ENCODE data around the gene BCDIN3D.
"Not testable (repeated sequence)": the region's sequence is repeated elsewhere in the genome, so short reads cannot be mapped to it uniquely, and the experiment has no call there.

Gene BCDIN3D

DNA sequence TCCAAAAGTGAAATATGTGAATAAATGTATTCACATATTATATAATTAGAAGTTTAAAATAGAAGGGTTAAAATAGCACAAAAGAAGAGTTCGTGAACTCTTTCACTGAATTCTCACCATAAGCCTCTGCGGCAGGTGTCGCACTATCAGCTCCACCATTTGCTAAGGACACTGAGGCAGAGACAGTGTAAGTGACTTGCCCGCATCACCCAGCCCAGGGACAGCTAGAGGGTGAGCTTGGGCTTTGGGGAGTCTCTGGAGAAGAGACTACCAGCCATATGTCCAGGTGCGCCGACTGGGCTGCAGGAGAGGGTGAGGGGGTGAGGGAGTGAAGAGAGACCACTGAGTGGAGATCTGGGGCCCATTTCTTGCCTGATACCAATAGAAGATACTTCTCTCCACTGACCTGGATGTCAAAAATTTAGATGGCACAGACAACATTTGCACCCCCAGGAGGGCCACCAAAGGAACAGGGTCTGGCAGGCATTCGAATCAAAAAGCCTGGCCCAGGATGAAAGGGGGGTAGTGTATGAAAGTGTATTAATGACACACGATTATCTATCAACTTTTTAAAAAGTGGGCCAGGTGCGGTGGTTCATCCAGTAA is 32.3 kb upstream of the BCDIN3D start:
- no peak for DNase-seq

GRCh38 chr12:49874142-49874897 is 31.4 kb upstream of the BCDIN3D start:
- DNase-seq = no peak

GRCh38 chr12:49873361-49873934 is 30.5 kb upstream of the BCDIN3D start:
- no peak for DNase-seq

DNA sequence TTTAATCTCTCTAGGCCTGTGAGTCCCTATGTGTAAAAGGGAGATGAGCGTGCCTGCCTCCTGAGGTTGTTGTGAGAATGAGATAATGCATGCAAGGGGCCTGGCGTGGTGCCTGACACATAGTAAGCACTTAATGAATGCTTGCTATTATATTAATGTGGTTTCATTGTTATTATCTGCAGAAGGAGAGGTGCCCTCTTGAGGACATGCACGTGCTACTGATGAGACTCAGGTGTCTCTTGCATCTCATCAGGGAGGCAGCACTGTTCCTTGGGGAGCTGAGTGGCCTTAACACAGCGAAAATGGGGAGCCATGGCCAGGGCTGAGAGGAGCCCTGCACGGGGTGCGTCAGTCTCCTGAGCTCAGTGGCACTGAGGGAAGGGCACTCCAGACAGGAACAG is 29.9 kb upstream of the BCDIN3D start:
- DNase-seq = no peak

DNA sequence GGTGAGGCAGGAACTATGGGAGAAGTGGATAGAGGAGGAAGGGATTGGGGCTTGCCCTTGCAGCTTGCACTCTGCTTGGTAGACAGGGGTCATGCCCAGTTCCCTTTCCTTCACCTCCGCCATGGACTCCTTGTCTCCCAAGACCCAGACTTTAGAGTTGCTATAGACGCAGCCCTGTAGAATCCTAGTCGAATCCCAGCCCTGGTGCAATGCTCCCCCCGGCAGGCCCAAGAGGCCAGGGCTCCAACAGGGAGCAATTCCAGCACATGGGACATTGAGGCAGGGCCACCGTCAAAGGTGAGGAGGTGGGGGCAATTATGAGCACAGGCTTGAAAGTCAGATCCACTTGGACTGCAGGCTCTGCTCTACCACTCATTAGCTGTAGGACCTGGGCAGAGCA is 29.5 kb upstream of the BCDIN3D start:
- DNase-seq = no peak

DNA sequence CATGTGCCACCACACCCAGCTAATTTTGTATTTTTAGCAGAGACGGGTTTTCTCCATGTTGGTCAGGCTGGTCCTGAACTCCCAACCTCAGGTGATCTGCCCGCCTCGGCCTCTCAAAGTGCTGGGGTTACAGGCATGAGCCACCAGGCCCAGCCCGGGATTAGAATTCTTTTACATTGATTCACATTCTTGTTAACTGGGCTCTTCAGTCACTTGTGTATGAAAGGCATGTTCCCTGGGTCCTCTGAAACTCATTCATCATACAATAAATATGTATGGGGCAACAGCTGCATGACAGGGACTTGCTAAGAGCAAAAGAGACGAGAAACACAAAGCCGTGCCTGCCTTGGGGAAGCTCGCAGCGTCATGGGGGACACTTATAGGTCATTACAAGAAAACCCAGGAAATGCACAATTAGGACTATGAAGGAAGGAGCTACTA is 28.9 kb upstream of the BCDIN3D start:
- DNase-seq = not testable (repeated sequence)

- no peak for DNase-seq
Measured at GRCh38 chr12:49871263-49871561, 28.3 kb upstream of the BCDIN3D start.

- DNase-seq = no peak
Measured at GRCh38 chr12:49870501-49871262, 27.8 kb upstream of the BCDIN3D start.

- DNase-seq = no peak
Measured at GRCh38 chr12:49869816-49870500, 27.1 kb upstream of the BCDIN3D start.

- DNase-seq = peak; percentile 91
Measured at GRCh38 chr12:49868952-49869815, 26.3 kb upstream of the BCDIN3D start.

- DNase-seq = no peak
Measured at GRCh38 chr12:49868449-49868848, 25.5 kb upstream of the BCDIN3D start.

DNA sequence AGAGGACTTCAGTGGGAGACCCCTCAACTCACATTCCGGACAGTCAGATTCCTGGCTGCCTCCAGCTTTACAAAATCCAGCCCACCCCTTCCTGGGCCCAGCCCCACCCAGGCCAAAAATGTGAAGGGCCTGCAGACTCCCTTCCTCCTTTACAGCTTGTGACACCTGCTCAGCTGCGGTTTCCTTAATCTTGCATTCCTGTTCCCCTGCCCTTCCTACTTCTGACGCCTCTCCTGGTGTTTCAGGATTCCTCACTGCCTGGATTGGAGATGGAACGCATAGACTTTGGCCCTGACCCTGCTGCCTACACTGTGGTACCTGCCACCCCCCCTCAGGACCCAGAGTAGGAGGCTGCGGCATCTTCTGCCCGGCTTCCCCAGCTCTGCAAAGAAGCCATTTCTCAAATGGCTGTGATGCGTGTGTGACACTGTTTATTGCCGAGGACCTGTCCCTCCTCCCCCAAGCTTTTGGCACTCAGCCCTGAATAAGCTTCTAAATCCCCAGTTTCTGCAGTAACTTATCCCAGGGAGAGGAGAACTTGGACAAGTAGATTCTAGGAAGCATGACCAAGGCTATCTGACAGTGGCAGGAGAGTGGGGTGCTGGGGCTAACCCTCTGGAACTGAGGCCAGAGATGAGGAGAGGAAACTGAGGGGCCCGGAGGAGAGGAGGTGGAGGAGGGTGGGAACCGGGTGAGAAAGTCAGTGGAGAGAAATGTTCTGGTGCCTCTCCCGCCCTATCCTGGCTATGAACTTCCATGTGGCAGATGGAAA is 24.9 kb upstream of the BCDIN3D start:
- DNase-seq = no peak

DNA sequence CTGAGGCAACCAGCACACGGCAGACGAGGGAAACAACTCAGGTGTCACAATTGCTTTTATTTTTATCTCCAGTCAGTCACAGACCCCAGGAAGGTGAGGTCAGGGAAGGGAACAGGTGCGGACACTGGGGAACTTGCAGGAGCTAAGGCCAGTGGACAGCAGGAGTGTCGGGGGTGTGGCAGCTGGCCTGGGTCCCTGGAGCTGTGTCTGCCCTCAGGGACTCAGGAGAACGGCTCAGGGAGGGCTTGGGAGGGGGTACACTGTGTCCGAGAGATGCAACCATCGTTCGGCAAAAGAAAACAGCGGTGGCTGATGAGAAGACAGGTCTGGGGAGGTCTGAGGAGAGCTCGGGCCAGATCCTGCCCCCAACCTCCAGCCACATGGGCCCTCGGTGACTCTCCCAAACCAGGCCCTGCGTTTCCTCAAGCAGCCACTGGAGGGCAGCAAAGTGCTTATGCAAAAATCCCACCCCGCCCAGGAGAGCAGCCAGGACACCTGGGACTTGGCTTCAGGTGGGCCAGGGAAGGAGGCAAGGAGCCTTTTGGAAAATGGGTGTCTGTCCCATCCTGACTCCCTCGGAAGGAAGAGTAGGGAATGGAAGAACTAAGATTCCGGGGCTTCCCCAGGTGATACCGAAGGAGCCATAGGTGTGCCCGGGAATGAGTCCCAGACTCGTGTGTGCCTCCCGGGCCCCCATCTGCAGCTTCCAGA is 24.1 kb upstream of the BCDIN3D start:
- peak; percentile 30 for DNase-seq

- DNase-seq = no peak
Measured at GRCh38 chr12:49865782-49866135, 22.9 kb upstream of the BCDIN3D start.

DNA sequence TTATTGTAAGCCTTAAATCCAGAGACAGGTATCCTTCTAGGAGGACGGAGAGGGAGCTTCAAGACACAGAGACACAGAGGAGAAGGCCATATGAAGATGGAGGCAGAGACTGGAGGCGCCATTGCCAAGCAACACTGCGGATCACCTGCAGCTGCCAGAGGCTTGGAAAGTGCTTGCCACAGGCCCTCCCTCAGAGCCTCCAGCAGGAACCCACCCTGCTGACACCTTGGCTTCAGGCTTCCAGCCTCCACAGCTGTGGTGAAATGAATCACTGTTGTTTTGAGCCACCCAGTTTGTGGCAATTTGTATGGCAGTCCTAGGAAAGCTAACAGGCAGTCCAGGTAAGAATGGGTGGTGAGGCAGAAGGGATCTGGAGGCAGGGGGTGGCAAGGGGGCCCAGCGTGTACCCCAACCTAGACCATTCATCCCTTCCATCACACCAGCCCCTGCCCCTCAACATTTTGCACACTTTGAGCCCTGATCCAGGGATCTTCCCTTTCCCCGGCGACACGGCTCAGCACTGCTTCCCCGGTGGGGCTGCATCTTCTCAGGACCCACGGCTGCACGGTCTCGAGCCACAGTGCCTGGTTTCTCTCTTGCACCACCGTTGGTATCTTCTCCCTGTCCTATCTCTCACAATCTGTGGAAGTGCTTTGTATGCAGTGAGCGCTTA is 22.3 kb upstream of the BCDIN3D start:
- DNase-seq = no peak

DNA sequence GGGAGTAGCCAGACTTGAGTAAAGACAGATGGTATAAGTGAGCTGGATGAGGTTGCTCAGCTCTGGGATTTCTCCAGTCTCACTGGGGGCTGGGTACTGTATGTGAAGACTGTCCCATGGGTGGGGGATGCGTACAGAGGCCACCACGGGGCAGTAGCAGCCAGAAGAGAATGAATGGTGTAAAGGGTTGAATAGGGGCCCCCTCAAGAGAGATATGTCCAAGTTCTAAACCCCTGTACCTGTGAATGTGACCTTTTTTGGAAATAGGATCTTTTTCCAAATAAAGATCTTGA is 21.8 kb upstream of the BCDIN3D start:
- no peak for DNase-seq

GRCh38 chr12:49863946-49864797 is 21.3 kb upstream of the BCDIN3D start:
- no peak for DNase-seq

DNA sequence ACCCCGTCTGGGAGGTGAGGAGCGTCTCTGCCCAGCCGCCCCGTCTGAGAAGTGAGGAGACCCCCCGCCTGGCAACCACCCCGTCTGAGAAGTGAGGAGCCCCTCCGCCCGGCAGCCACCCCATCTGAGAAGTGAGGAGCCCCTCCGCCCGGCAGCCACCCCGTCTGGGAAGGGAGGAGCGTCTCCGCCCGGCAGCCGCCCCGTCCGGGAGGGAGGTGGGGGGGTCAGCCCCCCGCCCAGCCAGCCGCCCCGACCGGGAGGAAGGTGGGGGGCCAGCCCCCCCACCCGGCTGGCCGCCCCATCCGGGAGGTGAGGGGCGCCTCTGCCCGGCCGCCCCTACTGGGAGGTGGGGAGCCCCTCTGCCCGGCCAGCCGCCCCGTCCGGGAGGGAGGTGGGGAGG is 18.0 kb upstream of the BCDIN3D start:
- not testable (repeated sequence) for DNase-seq

DNA sequence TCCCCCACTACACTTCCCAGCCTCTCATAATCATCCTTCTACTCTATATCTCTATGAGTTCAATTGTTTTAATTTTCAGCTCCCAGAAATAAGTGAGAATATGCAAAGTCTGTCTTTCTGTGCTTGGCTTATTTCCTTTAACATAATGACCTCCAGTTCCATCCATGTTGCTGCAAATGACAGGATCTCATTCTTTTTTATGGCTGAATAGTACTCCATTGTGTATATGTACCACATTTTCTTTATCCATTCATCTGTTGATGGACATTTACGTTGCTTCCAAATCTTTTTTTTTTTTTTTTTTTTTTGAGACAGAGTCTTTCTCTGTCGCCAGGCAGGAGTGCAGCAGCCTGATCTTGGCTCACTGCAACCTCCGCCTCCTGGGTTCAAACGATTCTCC is 13.0 kb upstream of the BCDIN3D start:
- not testable (repeated sequence) for DNase-seq
